GM23338 (cell line): ENCODE measurements around the gene CHST11. TPM values are rescaled to one million over a fixed set of nuclear protein-coding genes. Genes with fewer than 3 reads are reported as not detected.

Experiments used
- ATAC-seq: fragments of 200-7000 bp; cut with Tn5 transposase; 3 replicates; pipeline ENCODE4 v1.9.1; 2020
- DNase-seq: peaks from one replicate; pipeline ENCODE4 v3.0.0-alpha.2; 2015; ENCODE audit warnings: low spot score
- H2AFZ ChIP-seq: fragments of 200-600 bp; sonication (generic); 2 replicates; pipeline ENCODE4 v1.8.0; 2016; ENCODE audit warnings: antibody characterized with exemption, mild to moderate bottlenecking, moderate library complexity
- H3F3A ChIP-seq: fragments of 200-600 bp; sonication (generic); replicated peaks from 2 replicates; pipeline ENCODE4 v1.8.0; 2017; ENCODE audit warnings: antibody characterized with exemption, mixed run types, low read depth
- H3K27ac ChIP-seq: fragments of 200-600 bp; sonication (generic); 2 replicates; pipeline ENCODE4 v1.6.1; 2016; ENCODE audit warnings: low read depth
- H3K27me3 ChIP-seq: fragments of 200-600 bp; sonication (generic); 2 replicates; pipeline ENCODE4 v1.8.0; 2016; ENCODE audit warnings: mild to moderate bottlenecking, mixed run types, moderate library complexity; ENCODE audit not compliant: insufficient read depth
- H3K36me3 ChIP-seq: fragments of 200-600 bp; sonication (generic); 2 replicates; pipeline ENCODE4 v1.8.0; 2016; ENCODE audit warnings: mild to moderate bottlenecking; ENCODE audit not compliant: insufficient read depth
- H3K4me1 ChIP-seq: fragments of 200-600 bp; sonication (generic); 2 replicates; pipeline ENCODE4 v1.8.0; 2016; ENCODE audit warnings: mild to moderate bottlenecking, moderate library complexity; ENCODE audit not compliant: insufficient read depth
- H3K4me2 ChIP-seq: fragments of 200-600 bp; sonication (generic); 2 replicates; pipeline ENCODE4 v1.7.1; 2017; ENCODE audit warnings: mixed run types
- H3K4me3 ChIP-seq: fragments of 200-600 bp; sonication (generic); 2 replicates; pipeline ENCODE4 v1.6.1; 2016; ENCODE audit warnings: mixed run types
- H3K79me2 ChIP-seq: fragments of 200-600 bp; sonication (generic); replicated peaks from 2 replicates; pipeline ENCODE4 v1.8.0; 2017; ENCODE audit warnings: mild to moderate bottlenecking; ENCODE audit not compliant: insufficient read depth
- H3K9me2 ChIP-seq: fragments of 200-600 bp; sonication (generic); 2 replicates; pipeline ENCODE4 v1.8.0; 2017; ENCODE audit not compliant: insufficient read depth
- H4K20me1 ChIP-seq: fragments of 200-600 bp; sonication (generic); replicated peaks from 2 replicates; pipeline ENCODE4 v1.8.0; 2017; ENCODE audit warnings: mild to moderate bottlenecking; ENCODE audit not compliant: insufficient read depth
- H3K27ac Mint-ChIP-seq: 2 replicates; pipeline ENCODE4 v1.8.0; 2020; ENCODE audit warnings: inconsistent platforms, mild to moderate bottlenecking, moderate library complexity, mixed read lengths
- H3K27me3 Mint-ChIP-seq: 3 replicates; pipeline ENCODE4 v1.8.0; 2022; ENCODE audit warnings: low read depth, mild to moderate bottlenecking, moderate library complexity, mixed read lengths, inconsistent platforms; ENCODE audit not compliant: insufficient read depth, poor library complexity
- H3K36me3 Mint-ChIP-seq: 3 replicates; pipeline ENCODE4 v1.8.0; 2021; ENCODE audit warnings: low read depth, mild to moderate bottlenecking, inconsistent platforms, moderate library complexity, mixed read lengths
- H3K4me1 Mint-ChIP-seq: 3 replicates; pipeline ENCODE4 v1.8.0; 2020; ENCODE audit warnings: mild to moderate bottlenecking, inconsistent platforms, mixed read lengths
- H3K4me3 Mint-ChIP-seq: 3 replicates; pipeline ENCODE4 v1.8.0; 2021; ENCODE audit warnings: moderate library complexity, mild to moderate bottlenecking, inconsistent platforms, mixed read lengths
- H3K9me3 Mint-ChIP-seq: 3 replicates; pipeline ENCODE4 v1.8.0; 2020; ENCODE audit warnings: moderate library complexity, mild to moderate bottlenecking, inconsistent platforms, mixed read lengths
- CTCF ChIP-seq, 2 experiments: fragments of 200-600 bp in 1 of 2; sonication (generic) in 1 of 2; conservative IDR thresholded peaks; 2 replicates each; pipeline versions ENCODE4 v1.5.1 to v1.6.1; 2016 to 2017; ENCODE audit warnings: antibody characterized with exemption in 2 of 2, low read depth in 2 of 2, mild to moderate bottlenecking in 2 of 2, moderate library complexity in 1 of 2
- EZH2 ChIP-seq: fragments of 200-600 bp; sonication (generic); IDR thresholded peaks from one replicate; pipeline ENCODE4 v1.8.0; 2017; ENCODE audit warnings: antibody characterized with exemption, mild to moderate bottlenecking, low read depth; ENCODE audit not compliant: unreplicated experiment
- EZH2phosphoT487 ChIP-seq: fragments of 200-600 bp; sonication (generic); IDR thresholded peaks from one replicate; pipeline ENCODE4 v1.8.1; 2018; ENCODE audit warnings: antibody characterized with exemption; ENCODE audit not compliant: unreplicated experiment
- STAT1 ChIP-seq: IDR thresholded peaks from one replicate; pipeline ENCODE4 v1.6.1; 2016; ENCODE audit warnings: antibody characterized with exemption; ENCODE audit not compliant: unreplicated experiment
- ZNF114 ChIP-seq: fragments of 250-450 bp; sonication (Bioruptor Pico); IDR thresholded peaks from 2 replicates; pipeline ENCODE4 v1.5.0; 2020; ENCODE audit warnings: mild to moderate bottlenecking, moderate library complexity
- polyA plus RNA-seq: library from polyadenylated mRNA; unstranded; fragments of >200 nt; fragmentation: Nextera tagmentation; extraction: Ambion mirVana; gene quantifications from 2 replicates; pipeline ENCODE4 v1.2.1, GENCODE V29; 2016
- total RNA-seq: library from RNA; depleted of rRNA; stranded (reverse); fragments of >200 nt; shearing (Covaris generic); gene quantifications from 2 replicates; pipeline ENCODE4 v1.2.3, GENCODE V29; 2014
- TF ChIP-seq, protein P1 (sequence below): IDR thresholded peaks from 2 replicates; pipeline ENCODE4 v1.6.1; 2016; ENCODE audit warnings: antibody characterized with exemption
- TF ChIP-seq, protein P2 (sequence below): IDR thresholded peaks from one replicate; pipeline ENCODE4 v1.6.1; 2018; ENCODE audit warnings: antibody characterized with exemption; ENCODE audit not compliant: unreplicated experiment

CHST11 gene
- total and polyA plus RNA-seq, 2 experiments from 2014 or later: 7.7 to 25.7 TPM

- Histone ChIP-seq H3K27ac (no peak overlapping the region), H3K79me2 (0 out of 2 replicates have a peak, but pooled peaks cover 11% of the 10 kb centered on the region), H3F3A (0 out of 2 replicates have a peak, but pooled peaks cover 3% of the 10 kb centered on the region), H2AFZ (no peak overlapping the region), H3K9me2 (no peaks in the 10 kb centered on the region), H3K4me3 (no peak overlapping the region), H3K4me2 (no peak overlapping the region), H4K20me1 (0 out of 2 replicates have a peak, but pooled peaks cover 8% of the 10 kb centered on the region), H3K36me3 (no peaks in the 10 kb centered on the region), H3K4me1 (peaks cover 31% of the 10 kb centered on the region), H3K27me3 (no peaks in the 10 kb centered on the region)
- Mint-ChIP-seq H3K27ac (no peak overlapping the region), H3K4me1 (peaks cover 59% of the 10 kb centered on the region), H3K4me3 (no peak overlapping the region), H3K36me3 (no peaks in the 10 kb centered on the region), H3K9me3 (no peaks in the 10 kb centered on the region), H3K27me3 (no peaks in the 10 kb centered on the region)
- ATAC-seq (no peak), DNase-seq (no peak)
- TF ChIP-seq, protein P1, sequence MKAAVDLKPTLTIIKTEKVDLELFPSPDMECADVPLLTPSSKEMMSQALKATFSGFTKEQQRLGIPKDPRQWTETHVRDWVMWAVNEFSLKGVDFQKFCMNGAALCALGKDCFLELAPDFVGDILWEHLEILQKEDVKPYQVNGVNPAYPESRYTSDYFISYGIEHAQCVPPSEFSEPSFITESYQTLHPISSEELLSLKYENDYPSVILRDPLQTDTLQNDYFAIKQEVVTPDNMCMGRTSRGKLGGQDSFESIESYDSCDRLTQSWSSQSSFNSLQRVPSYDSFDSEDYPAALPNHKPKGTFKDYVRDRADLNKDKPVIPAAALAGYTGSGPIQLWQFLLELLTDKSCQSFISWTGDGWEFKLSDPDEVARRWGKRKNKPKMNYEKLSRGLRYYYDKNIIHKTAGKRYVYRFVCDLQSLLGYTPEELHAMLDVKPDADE: no peak
- TF ChIP-seq EZH2: no peak
- TF ChIP-seq, protein P2, sequence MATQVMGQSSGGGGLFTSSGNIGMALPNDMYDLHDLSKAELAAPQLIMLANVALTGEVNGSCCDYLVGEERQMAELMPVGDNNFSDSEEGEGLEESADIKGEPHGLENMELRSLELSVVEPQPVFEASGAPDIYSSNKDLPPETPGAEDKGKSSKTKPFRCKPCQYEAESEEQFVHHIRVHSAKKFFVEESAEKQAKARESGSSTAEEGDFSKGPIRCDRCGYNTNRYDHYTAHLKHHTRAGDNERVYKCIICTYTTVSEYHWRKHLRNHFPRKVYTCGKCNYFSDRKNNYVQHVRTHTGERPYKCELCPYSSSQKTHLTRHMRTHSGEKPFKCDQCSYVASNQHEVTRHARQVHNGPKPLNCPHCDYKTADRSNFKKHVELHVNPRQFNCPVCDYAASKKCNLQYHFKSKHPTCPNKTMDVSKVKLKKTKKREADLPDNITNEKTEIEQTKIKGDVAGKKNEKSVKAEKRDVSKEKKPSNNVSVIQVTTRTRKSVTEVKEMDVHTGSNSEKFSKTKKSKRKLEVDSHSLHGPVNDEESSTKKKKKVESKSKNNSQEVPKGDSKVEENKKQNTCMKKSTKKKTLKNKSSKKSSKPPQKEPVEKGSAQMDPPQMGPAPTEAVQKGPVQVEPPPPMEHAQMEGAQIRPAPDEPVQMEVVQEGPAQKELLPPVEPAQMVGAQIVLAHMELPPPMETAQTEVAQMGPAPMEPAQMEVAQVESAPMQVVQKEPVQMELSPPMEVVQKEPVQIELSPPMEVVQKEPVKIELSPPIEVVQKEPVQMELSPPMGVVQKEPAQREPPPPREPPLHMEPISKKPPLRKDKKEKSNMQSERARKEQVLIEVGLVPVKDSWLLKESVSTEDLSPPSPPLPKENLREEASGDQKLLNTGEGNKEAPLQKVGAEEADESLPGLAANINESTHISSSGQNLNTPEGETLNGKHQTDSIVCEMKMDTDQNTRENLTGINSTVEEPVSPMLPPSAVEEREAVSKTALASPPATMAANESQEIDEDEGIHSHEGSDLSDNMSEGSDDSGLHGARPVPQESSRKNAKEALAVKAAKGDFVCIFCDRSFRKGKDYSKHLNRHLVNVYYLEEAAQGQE: no peak
- TF ChIP-seq ZNF114 (CRISPR knock-in tag): no peak
- TF ChIP-seq STAT1: no peak
These were observed 44.9 kb downstream of the CHST11 start for GRCh38 chr12:104501660-104502059.

GRCh38 chr12:104502217-104502616 lies 45.5 kb downstream of the CHST11 start:
- Histone ChIP-seq H2AFZ (no peak overlapping the region), H3K4me2 (no peak overlapping the region), H3K36me3 (no peaks in the 10 kb centered on the region), H3F3A (peaks cover 6% of the 10 kb centered on the region; the same call in 1 of the 2 replicates), H3K9me2 (no peaks in the 10 kb centered on the region), H3K4me3 (no peak overlapping the region), H3K4me1 (peaks cover 37% of the 10 kb centered on the region), H3K79me2 (0 out of 2 replicates have a peak, but pooled peaks cover 11% of the 10 kb centered on the region), H4K20me1 (0 out of 2 replicates have a peak, but pooled peaks cover 8% of the 10 kb centered on the region), H3K27me3 (no peaks in the 10 kb centered on the region), H3K27ac (no peak overlapping the region)
- Mint-ChIP-seq H3K4me3 (no peak overlapping the region), H3K36me3 (no peaks in the 10 kb centered on the region), H3K4me1 (peaks cover 63% of the 10 kb centered on the region), H3K27me3 (no peaks in the 10 kb centered on the region), H3K27ac (no peak overlapping the region), H3K9me3 (no peaks in the 10 kb centered on the region)
- no peak for ATAC-seq
- DNase-seq: no peak
- TF ChIP-seq CTCF (conservative IDR thresholded peaks at IDR 0.05; ENCODE audit: low read depth in 2 of 2): no peak
- no peak for TF ChIP-seq ZNF114 (CRISPR knock-in tag)
- TF ChIP-seq, protein P1: no peak
- TF ChIP-seq STAT1: no peak
- TF ChIP-seq EZH2phosphoT487: no peak
